ENCODE results near the gene ZNHIT6. TPM values are rescaled to one million over a fixed set of nuclear protein-coding genes. Genes with fewer than 3 reads are reported as not detected.

ZNHIT6 gene
- total RNA-seq, 2 experiments from 2014 or later: 14.5 to 24.5 TPM

DNA sequence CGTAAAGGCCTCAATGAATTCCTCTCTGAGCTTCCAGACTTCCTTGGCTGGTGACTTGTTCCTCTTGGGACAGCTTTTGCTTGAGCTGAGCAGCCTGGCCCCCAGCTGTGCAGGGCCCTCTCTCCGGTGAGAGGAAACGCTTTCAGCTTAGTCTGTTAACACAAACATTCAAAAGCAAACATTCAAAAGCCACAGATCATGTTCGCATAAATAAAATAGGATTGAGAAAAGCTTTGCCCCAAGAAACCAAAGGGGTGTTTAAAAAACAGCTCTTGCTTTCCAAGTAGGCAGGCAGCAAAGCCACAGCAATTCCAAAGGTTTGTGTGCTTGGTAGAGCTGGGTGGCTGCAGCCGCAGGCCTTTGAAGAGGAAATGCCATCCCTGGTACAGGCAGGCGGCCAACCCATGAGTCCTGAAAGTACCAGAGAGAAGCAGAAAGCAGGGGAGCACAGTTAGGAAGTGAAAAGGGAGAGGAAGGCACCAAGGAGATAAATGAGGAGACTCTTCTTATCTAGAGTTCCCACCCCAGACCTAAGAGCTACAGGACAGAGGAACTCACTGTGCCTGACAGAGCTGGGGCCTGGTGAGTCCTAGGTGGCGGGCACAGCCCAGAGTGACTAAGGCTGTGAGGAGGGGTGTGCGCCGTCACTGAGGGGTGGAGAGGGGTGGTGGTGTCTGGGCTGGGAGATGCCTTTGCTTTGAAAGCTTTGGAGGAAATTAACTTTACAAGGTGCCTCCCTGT is 79.3 kb downstream of the ZNHIT6 start:
- intact Hi-C loops (cut with micrococcal nuclease; ENCODE audit: unreplicated experiment): no loop called here
- no peak overlapping the region for H2AFZ ChIP-seq (ENCODE audit: low read length)
- no peak overlapping the region for H3K4me3 ChIP-seq (ENCODE audit: low read depth, low read length, poor library complexity, severe bottlenecking)
- H4K20me1 ChIP-seq (ENCODE audit: insufficient read depth, low read length): no peaks in the 10 kb centered on the region
- no peaks in the 10 kb centered on the region for H3K4me1 ChIP-seq (ENCODE audit: insufficient read depth, low read length, poor library complexity, severe bottlenecking)
- TF ChIP-seq EZH2phosphoT487 (IDR thresholded peaks at IDR 0.05; ENCODE audit: borderline replicate concordance, low read depth, low read length) (no peak), CTCF (conservative IDR thresholded peaks at IDR 0.05; ENCODE audit: low read length) (no peak)
- no peak for DNase-seq (ENCODE audit: low spot score)
- BruUV-seq (replicated peaks): no TSS peak
- no peak overlapping the region for H3K4me2 ChIP-seq (ENCODE audit: low read length)
- ChIA-PET CTCF (ENCODE audit: unreplicated experiment) (no interaction called here), POLR2A (interaction anchor here (0.6 to 0.7 kb wide), 3 partner anchors 13 to 540 kb away, joined by 3 read pairs; no protein-coding TSS in a partner anchor)
- no peak overlapping the region for H3K27ac ChIP-seq (ENCODE audit: low read depth, low read length, poor library complexity, severe bottlenecking)
- H3K9me3 ChIP-seq (ENCODE audit: low read length): no peaks in the 10 kb centered on the region
- H3K36me3 ChIP-seq (ENCODE audit: insufficient read depth, low read length): no peaks in the 10 kb centered on the region; the same call in none of the 2 replicates
- H3K9me2 ChIP-seq (ENCODE audit: insufficient read depth, low read length): no peaks in the 10 kb centered on the region
- no peaks in the 10 kb centered on the region for H3K79me2 ChIP-seq (ENCODE audit: insufficient read depth, low read depth, low read length)

DNA sequence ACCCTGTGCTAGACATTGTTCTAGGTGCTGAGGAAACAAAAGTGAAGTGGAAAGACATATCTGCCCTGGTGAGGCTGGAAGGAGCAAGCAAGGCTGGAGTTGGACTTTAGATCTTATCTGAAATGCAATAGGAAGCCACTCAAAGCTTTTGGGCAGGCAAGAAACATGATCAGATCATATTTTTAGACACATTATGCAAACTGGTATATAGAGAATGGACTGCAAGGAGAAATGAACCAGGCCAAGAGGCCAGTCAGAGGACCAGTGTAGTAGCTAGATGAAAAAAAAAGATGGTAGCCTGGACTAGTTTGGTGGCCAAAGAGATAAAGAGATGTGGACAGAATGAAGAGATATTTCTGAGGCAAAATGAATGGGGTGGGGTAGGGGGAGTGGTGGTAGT is 81.4 kb downstream of the ZNHIT6 start:
- Histone ChIP-seq H3K4me2 (ENCODE audit: low read length) (no peak overlapping the region), H3K4me3 (ENCODE audit: low read depth, low read length, poor library complexity, severe bottlenecking) (no peak overlapping the region), H3K9me2 (ENCODE audit: insufficient read depth, low read length) (no peaks in the 10 kb centered on the region), H2AFZ (ENCODE audit: low read length) (no peak overlapping the region), H3K4me1 (ENCODE audit: insufficient read depth, low read length, poor library complexity, severe bottlenecking) (no peaks in the 10 kb centered on the region), H3K36me3 (ENCODE audit: insufficient read depth, low read length) (peaks cover 8% of the 10 kb centered on the region), H4K20me1 (ENCODE audit: insufficient read depth, low read length) (no peaks in the 10 kb centered on the region), H3K79me2 (ENCODE audit: insufficient read depth, low read depth, low read length) (no peaks in the 10 kb centered on the region), H3K9me3 (ENCODE audit: low read length) (peaks cover 10% of the 10 kb centered on the region; the same call in 1 of the 2 replicates), H3K27ac (ENCODE audit: low read depth, low read length, poor library complexity, severe bottlenecking) (no peak overlapping the region)
- DNase-seq (ENCODE audit: low spot score): no peak
- CTCF ChIA-PET (ENCODE audit: unreplicated experiment): no interaction called here
- intact Hi-C loops (cut with micrococcal nuclease; ENCODE audit: unreplicated experiment): no loop called here
- no TSS peak for BruUV-seq (replicated peaks)
- TF ChIP-seq CTCF (conservative IDR thresholded peaks at IDR 0.05; ENCODE audit: low read length) (no peak), EZH2phosphoT487 (IDR thresholded peaks at IDR 0.05; ENCODE audit: borderline replicate concordance, low read depth, low read length) (no peak)
- POLR2A ChIA-PET: no interaction called here

GRCh38 chr1:85624361-85624760 is 83.9 kb downstream of the ZNHIT6 start:
- H3K4me2 ChIP-seq (ENCODE audit: low read length): no peak overlapping the region
- ChIA-PET POLR2A (no interaction called here), CTCF (ENCODE audit: unreplicated experiment) (no interaction called here)
- peaks cover 14% of the 10 kb centered on the region for H3K9me3 ChIP-seq (ENCODE audit: low read length)
- TF ChIP-seq CTCF (conservative IDR thresholded peaks at IDR 0.05; ENCODE audit: low read length) (no peak), EZH2phosphoT487 (IDR thresholded peaks at IDR 0.05; ENCODE audit: borderline replicate concordance, low read depth, low read length) (no peak)
- intact Hi-C loops (cut with micrococcal nuclease; ENCODE audit: unreplicated experiment): no loop called here
- BruUV-seq (replicated peaks): no TSS peak
- no peak overlapping the region for H2AFZ ChIP-seq (ENCODE audit: low read length)
- H3K4me1 ChIP-seq (ENCODE audit: insufficient read depth, low read length, poor library complexity, severe bottlenecking): no peaks in the 10 kb centered on the region
- H3K9me2 ChIP-seq (ENCODE audit: insufficient read depth, low read length): no peaks in the 10 kb centered on the region
- H3K36me3 ChIP-seq (ENCODE audit: insufficient read depth, low read length): peaks cover 8% of the 10 kb centered on the region
- H3K4me3 ChIP-seq (ENCODE audit: low read depth, low read length, poor library complexity, severe bottlenecking): no peak overlapping the region
- no peak overlapping the region for H3K27ac ChIP-seq (ENCODE audit: low read depth, low read length, poor library complexity, severe bottlenecking)
- no peaks in the 10 kb centered on the region for H4K20me1 ChIP-seq (ENCODE audit: insufficient read depth, low read length)
- H3K79me2 ChIP-seq (ENCODE audit: insufficient read depth, low read depth, low read length): no peaks in the 10 kb centered on the region
- no peak for DNase-seq (ENCODE audit: low spot score)

Measured in OCI-LY7 (cell line).